Inferior parietal cortex (tissue), 1 donor: ENCODE data around the gene EEF1A2.
"Not testable (repeated sequence)": the region's sequence is repeated elsewhere in the genome, so short reads cannot be mapped to it uniquely, and the experiment has no call there.

Experiments
- DNase-seq: peaks from one replicate; pipeline ENCODE4 v3.0.0-alpha.2; 2016; ENCODE audit errors: extremely low spot score

Gene EEF1A2

DNA sequence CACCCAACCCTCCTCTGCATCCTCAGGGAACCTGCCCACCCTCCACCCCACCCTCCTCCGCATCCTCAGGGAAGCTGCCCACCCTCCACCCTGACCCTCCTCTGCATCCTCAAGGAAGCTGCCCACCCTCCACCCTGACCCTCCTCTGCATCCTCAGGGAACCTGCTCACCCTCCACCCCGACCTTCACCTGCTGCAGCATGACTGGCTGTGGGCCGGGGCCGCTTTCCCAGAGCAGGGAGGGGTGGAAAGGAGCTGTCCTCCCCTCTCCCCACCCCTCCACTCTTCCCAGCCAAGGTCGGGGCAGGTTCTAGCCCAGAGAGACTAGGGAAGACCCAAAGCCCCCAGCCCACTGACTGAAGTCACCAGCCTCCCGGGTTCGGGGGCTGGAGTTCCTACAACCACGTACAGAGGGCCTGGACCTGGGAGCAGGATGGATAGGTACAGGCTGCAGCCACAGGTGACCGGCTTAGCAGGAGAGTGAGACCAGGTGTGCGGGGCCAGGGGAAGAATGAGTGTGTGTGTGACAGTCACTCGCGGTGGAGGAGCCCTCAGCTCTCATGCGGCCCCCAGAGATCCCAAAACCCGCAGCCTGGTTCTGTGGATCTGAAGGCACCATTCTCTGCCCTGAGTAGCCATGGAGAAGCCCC is 11.6 kb downstream of the EEF1A2 start:
- DNase-seq: no peak

DNA sequence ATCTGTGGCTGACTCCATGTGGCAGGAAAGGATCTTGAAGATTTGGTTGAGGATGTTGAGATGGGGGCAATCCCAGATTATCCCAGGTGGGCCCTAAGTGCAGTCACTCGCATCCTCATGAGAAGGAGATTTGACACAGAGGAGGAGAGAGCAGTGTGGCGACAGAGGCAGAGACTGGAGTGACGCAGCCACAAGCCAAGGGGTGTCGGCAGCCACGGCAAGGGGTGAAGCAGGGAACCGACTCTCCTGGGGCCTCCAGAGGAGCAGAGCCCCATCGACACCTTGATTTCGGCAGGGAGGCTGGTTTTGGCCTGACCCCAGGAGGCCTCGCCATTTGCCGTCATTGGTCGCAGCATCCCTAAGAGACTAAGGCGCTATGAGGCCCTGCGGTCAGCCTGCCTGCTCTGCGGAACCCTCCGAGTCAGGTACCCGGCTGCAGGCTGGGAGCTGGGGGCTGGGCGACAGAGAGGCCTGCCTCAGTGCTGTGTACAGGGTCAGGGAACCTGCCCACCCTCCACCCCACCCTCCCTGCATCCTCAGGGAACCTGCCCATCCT is 12.5 kb downstream of the EEF1A2 start:
- DNase-seq: no peak

DNA sequence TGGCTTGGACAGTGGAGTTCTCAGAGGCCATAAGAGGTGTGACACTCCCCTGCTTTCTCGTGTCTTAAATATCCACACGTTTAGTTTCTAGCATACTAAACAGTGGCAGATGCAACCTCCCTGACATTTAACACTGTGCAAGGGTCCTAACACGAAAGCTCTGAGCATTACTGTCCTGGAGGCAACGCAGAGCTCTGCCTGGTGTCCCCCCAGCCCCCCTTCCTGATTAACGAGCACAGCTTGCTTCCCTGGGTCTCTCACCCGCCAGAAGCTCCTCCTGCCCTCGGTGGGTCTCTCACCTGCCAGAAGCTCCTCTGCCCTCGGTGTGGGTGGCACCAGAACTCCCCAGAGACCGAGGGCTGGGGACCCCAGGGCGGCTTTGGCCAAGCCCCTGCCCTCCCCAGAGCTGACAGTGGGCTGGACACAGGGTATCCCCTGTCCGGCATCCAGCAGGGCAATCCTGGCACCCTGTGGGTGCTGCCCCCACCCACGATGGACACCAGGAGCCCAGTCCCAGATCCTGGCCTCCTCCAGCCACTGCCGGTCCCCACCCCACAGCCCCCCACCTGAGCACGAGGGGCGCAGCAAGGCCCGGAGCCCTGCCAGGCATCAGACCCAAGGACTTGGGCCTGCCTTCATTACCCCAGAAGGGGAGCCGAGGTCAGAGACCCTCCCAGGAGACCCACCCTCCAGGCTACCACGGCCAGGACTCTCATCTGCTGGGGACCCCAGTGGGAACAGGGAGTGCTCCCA is 14.1 kb downstream of the EEF1A2 start:
- no peak for DNase-seq

DNA sequence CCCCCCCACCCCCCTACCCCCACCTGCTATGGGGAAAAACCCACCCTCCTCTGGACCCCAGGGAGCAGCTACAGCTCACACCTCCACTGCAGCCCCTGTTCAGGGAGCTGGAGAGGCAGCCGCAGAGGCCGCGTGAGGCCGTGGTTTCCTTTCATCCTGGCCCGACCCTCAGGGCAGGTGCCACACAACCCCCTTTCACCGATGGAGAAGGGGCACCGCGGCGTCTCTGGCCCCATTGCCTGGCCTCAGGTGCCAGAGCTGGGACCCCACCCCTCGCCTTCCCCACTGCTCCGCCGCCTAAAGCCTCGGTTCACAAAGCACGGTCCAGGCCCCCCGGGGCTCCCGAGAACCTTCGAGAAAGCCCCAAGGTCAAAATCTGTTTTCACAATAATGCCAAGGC is 14.6 kb downstream of the EEF1A2 start:
- no peak for DNase-seq

DNA sequence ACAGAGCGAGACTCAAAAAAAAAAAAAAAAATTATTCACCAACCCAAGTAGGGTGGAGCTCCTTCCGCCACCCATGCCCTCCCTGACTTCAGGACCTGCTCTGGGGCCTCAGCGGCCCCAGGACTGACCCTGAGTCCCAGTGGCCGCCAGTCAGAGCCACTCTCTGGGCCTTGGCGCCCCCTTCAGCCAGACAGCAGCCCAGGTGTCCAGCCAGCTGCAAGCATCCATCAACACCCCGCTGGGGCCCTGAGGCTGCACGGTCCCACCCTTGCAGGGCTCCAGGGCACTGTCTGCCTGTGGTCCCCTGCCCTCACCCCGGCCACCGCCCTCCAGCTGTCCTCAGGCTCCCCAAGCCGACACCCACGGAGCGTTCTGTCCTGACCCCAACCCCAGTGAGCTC is 15.0 kb downstream of the EEF1A2 start:
- DNase-seq: no peak

DNA sequence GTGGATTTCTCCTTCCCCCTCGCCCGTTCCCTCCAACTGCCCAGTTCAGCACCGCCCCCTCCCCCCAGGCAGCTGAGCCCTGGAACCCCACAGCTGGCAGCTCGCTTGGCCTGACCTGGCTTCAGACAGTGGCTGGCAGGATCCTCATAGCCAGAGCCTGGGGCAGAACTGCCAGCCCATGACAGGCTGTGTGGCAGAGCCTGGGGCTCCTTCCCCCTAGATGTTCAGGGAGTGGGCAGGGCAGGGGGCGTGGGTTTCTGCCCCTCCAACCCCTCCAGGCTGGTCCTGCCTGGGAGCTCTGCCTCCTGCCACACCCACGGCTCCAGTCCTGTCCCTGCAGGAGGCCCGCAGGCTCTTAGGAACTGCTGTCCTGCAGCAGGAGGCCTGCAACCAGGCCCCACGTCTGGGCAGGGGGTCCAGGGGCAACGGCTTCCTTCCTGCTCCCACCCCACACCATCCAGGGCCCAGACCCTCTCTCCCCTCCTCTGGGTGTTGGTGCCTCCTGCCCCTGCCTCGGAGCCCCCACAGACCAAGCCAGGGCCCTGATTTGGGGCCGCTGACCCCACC is 16.8 kb downstream of the EEF1A2 start:
- no peak for DNase-seq

DNA sequence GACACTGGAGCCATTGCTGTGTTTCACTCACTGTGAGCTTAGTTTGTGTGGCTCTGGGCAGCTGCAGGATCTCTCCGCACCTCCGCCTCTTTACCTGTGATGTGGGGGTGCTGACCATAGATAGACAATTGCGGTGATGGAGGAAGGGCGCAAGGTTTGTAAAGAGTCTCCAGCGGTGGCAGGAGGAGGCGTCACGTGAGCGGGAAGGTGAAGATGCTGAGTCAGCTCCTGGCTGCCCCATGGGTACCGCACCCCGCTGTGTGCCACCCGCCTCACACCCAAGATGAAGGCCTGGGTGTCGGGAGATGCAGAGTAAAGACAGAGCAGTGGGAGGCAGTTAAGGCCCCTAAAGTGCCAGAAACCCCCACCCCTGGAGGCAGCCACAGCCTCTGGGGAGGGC is 17.4 kb downstream of the EEF1A2 start:
- no peak for DNase-seq

DNA sequence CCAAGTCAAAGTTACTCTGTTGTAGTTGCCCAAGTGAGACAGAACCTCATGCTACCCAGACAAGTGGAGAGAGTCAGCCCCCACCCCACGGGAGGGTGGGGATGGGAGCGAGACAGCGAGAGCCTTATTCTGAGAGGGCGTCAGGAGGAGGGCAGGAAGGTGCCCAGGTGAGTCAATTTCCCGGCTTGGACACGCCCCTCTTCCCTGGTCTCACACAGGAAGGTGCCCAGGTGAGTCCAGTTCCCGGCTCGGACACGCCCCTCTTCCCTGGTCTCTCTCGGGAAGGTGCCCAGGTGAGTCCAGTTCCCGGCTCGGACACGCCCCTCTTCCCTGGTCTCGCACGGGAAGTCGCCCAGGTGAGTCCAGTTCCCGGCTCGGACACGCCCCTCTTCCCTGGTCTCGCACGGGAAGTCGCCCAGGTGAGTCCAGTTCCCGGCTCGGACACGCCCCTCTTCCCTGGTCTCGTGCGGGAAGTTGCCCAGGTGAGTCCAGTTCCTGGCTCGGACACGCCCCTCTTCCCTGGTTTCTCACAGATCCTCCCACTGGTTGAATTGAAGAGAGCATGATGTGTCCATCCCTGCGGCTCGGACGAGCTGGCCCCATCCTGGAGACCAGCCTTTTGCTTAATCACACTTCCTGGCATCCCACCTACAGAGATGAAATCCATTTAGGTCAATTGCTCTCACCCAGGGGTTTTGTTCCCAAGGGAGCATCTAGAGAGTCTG is 19.0 kb downstream of the EEF1A2 start:
- DNase-seq: not testable (repeated sequence)

DNA sequence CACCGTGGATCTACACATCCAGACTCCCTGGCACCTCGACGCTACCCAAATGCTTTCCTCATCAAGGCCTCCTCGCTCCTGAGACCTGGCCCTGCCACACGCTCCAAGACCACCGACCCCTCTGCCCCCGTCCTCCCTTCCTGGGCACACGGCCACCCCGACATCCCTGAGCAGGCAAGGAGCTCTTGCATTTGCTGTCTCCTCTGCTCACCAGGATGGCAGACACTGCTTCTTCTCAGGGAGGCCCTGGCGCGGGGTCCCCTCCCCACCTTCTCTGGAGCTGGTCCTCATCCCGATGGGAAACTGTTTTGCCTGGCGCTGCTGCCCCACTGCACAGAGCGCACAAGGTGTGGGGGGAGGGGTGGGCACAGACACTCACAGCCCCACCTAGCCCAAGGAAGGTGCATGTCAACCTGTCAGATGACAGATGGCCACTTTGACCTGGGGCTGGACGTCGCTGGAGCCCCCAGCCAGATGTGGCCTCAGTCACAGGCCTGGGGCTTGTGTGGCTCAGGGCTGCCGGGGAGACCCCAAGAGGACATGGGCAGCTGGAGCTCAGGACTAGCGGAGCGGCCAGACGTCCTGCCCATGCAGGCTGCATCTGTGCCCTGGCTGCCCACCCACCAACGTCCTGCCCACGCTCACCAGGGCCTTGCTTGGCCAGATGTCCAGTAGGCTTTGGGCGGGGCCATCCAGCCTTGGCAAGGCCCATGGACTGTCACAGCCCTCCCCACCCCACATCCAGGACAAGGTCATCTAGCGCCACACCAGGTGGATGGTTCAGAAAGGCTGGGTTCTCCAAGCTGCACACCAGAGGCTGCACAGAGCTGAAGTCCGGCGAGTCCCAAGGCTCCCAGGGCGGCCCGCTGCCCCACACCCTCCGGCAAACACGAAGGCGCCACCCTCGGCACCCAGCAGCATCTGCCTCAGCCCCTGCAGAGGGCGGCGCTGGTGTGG is 20.3 kb downstream of the EEF1A2 start:
- DNase-seq: no peak

DNA sequence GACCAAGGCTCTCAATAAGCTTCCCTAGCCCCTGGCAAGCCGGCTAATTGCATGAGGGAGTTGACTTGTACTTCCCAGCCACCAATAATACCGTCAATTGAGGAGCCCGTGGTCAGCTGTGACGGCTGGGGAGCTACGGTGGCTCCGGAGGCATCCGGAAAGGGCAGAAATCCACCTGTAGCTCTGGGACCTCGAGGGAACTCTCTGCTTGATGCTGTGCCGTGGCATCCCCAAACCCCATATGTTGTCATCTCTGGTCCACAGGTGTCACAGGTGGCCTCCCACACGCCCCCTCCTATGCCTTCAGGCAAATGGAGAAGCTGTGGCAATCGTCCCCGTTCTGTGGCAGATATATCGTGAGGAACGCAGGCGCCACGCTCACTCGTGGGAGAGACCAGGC is 20.9 kb downstream of the EEF1A2 start:
- no peak for DNase-seq

DNA sequence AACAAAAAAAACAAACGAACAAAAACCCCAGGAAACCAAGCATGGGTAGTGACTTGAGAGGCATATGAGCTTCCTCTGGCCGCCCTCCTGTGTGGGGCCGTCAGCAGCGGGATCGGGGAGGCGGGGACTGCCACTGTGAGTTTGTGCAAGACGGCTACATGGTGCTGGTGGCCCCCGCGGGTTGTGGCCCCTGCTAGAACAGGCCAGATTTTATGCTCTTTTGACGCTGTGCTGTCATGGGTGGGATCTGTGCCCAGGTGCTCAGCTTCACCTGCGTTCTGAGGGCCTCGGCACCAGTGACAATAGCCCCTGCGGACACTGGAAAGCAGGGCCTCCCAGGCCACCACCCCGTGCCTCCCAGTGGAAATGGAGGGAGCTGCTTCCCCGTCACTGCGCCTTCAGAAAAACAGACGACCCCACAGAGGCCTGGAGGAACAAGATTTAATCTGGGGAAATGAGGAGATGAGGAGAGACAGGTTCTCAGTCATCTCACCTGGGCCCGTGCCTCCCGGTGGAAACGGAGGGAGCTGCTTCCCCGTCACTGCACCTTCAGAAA is 21.7 kb downstream of the EEF1A2 start:
- DNase-seq: no peak

DNA sequence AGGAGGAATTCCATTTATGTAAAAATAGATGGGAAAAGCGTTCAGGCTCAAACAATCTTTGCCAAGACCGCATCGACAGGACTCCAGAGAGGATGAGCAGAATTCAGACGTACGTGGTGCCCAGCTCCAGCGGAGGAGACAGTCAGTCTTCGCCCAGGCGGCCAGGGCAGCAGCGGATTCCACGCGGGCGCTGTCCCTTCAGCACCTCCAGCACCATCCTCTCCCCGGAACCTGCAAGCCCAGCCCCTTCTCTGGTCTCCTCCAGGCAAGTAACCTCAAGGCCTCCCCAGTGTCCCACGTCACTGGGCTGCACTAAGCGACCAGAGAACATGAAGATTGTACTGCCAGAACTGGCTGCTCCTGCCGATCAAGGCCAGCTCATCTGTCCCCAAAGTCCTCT is 23.7 kb downstream of the EEF1A2 start:
- DNase-seq: no peak

DNA sequence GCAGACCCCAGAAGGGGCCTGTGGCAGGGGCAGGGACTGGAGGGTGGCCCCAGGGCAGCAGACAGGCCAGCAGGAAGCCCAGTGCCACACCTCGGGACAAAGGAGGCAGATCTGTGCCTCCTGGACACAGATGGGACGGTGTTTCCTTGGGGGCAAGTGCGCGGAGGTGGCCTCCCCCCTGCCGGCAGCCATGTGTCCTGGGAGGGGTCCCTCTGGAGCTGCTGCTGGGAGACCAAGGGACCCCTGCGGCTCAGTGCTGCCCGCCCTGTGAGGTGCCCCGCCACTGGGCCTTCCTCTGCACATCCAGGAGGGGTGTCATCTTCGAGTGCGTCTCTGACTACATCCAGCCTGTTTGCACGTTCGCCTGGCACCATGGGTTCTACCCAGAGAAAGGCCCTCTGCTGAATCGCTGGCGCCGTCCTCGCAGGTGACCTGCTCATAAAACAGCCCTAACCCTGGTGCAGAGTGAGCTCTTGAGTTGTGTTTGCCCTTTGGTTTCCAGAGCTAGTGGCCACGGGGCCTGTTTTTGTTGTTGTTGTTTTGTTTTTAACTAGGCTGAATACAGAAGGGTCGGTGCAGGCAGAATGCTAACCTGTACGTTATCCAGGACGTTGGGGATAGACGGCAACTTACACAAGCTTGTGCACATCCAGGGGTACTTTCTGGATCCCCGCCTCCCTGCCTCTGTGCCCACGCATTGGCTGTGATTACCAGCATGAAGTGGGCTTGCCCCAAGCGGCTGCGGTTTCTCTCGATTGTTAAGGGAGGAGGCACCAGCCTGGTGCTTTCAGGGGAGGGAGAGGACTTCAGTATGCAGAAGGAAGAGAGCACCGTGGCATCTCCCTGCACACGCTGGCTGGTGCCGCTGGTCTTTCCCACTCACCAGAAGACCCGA is 25.1 kb downstream of the EEF1A2 start:
- DNase-seq: no peak

DNA sequence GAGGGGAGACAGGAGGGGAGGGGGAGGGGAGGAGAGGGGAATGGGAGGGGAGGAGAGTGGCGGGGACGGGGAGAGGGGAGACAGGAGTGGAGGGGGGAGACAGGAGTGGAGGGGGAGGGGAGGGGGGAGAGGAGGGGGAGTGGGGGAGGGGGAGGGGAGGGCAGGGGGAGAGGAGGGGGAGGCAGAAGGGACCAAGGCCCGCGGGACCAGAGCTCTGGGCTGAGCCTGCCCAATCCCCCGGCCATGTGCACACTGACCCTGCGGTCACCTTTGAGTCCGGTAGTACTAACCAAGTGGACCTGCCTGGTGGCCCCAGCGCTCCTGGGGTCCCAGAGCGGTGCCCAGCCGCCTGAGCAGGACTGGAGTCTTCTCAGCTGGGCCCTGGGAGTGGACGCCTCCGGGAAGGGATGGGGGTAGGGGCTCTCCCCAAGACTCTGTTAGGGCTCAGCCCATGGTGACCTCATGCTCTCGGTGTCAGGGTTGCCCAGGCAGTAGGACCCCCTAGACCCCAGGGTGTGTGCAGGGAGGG is 26.0 kb downstream of the EEF1A2 start:
- DNase-seq: no peak

DNA sequence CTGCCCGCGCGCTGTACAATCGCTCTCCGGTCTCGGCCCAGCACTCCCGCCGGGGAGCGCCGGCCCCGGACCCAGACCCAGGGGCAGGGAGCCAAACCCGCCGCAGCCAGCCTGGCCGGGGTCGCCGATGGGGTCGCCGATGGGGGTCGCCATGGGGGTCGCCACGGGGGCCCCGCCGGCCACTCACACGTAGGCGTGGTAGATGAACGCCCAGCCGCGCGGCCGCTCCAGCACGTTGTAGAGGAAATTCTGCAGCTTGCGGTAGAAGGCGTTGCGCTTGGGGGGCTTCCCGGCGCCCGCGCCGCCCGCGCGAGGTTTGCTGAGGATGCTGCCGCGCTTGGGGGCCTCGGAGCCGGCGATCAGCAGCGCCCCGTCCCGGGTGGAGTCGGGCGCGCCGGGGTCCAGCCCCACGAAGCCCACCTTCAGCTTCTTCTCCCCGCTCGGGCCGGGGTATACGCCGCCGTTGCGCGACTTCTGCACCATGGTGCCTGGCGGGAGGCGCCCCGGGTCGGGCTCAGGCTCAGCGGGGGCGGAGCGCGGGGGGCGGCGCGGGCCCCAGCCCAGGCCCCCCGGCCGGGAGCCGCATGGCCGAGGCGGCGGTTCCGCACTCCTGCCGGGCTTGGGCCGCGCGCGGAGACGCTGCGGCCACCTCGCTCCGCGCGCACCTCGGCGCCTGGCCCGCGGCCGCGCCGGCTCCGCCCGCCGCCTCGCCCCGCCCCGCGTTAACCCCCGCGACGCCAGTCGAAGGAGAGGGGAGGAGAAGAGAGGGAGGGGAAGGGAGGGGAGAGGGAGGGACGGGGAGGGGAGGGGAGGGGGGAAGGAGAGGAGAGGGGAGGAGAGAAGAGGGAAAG is 26.7 kb downstream of the EEF1A2 start, which contains the start of gene KCNQ2:
Gene KCNQ2, minus strand, starts transcription at position 675 of the 851 bp plus-strand sequence. Its CDS starts 192 bp downstream, at position 483.
- DNase-seq: no peak

DNA sequence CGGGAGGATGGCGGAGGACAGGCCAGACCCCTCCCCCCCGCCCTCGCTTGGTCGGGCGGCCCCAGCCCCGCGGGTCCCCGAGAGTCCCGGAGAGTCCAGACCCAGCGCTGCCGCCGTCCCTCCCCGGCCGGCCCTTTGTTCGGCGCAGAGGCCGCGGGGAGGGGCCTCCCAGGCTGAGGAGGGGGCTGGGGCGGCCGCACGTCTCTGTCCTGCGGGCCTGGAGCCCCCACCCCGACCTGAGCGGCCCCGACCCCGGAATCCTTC is 27.2 kb downstream of the EEF1A2 start:
- DNase-seq: no peak

DNA sequence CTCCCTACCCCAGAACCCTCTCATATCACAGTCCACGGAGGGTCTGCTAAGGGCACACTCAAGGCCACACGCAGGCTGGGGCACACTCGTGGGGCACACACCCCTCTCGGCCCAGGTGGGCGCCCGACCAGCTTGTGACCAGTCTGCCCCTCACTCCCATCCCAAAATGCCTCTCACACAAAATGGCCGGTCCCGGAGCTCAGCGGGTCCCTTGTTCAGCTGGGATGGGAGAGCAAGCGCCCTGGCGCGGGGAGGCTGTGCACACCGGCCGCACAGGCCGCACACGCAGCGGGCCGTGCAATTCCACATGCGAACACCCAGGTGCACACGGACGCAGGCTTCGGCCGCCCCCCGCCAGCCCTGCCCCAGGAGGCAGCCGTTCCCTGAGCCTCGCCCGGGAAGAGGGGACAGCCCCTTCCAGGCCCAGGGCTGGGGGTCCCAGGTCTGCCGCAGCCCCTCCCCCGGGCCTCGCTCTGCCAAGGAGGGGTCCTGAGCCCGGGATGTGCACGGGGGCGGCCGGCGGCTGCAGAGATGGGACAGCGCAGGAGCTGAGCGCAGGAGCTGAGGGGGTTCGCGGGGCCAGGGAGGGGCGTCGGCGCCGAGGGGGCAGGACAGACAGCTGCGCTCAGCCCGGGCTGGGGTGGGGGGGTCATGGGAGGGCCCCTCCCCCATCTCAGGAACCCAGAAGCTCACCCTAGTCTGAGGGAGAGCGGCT is 27.7 kb downstream of the EEF1A2 start:
- DNase-seq: no peak

DNA sequence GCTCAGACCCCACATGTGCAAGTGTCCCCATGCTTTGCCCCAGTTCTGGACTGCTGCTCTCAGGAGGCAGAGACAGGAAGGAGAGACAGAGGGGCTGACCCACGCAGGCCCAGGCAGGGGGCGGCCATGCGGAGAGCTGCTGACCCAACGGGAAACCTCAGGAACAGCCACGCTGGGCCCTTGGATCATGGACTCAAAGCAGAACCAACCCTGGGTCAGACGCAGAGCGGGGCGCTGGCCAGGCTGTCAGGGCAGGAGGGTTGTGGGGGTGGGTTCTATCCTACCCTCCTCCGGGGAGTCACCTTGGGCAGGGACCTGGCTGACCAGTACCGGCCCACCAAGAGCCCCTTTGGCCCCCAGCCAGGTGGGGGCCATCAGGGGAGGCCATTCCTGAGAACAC is 28.5 kb downstream of the EEF1A2 start:
- no peak for DNase-seq
